Measurements from ENCODE around the gene MPZL1.
"Not testable (repeated sequence)": the region's sequence is repeated elsewhere in the genome, so short reads cannot be mapped to it uniquely, and the experiment has no call there.

The MPZL1 gene

DNA sequence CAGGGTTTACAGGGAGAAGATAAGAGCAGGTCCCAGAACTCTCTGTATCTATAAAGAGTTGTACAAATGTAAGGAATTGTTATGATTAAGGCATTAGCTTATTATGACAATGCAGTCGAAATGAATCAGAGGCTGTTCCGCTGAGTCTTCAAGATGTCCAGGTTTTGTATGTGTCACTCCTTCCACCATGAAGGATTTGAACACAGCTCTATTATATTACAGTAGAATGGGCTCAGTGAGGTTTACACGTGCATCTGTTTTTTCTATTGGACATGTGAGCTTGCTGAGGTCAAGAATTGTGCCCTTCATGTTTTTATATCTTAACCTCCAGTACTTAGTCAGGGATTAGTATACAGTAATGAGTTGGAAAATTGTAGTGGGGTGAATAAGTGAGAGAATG lies 86.3 kb downstream of the MPZL1 start:
- DNase-seq (ENCODE audit: low read depth, low spot score) = no peak

DNA sequence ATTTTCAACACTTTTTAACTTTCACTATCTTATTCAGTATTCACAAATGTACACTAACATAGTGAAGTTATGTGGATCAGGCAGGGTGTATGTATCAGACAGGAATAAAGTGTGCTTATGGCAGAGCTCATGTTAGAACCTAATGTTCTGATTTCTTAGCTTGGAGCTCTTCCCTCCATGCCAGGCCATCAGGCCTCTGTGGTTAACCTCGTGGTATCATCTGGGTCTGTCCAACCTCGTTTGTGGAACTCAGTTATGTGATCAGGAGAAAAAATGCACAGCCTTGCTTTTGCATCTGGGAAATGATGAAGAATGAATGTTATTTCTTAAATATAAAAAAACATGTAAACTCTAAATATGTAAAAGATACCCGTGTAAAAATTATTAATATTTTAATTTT lies 86.9 kb downstream of the MPZL1 start:
- no peak for DNase-seq (ENCODE audit: low read depth, low spot score)

DNA sequence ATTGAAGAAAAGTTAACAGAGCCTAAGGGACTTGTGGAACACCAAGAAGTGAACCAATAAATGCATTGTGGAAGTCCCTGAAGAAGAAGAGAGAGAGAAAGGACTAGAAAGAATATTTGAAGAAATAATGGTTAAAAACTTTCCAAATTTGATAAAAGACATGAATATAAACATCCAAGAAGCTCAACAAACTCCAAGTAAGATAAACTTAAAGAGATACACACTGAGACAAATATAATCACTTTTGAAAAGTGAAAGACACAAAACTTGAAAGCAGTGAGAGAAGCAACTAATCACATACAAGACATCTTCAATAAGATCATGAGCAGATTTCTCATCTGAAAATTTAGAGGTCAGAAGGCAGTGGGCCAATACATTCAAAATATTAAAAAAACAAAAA lies 91.2 kb downstream of the MPZL1 start:
- no peak for DNase-seq (ENCODE audit: low read depth, low spot score)

DNA sequence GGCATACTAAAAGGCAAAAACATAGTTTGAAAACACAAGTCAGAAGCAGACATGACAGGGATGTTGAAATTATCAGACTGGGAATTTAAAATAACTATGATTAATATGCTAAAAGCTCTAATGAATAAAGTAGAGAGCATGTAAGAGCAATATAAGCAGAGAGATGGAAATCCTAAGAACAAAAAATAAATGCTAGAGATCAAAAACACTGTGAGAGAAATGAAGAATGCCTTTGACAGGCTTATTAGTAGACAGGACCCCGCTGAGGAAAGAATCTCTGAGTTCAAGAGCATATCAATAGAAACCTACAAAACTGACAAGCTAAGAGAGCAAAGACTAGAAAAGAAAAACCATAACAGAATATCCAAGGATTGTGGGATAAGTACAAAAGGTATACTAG lies 93.9 kb downstream of the MPZL1 start:
- no peak for DNase-seq (ENCODE audit: low read depth, low spot score)

DNA sequence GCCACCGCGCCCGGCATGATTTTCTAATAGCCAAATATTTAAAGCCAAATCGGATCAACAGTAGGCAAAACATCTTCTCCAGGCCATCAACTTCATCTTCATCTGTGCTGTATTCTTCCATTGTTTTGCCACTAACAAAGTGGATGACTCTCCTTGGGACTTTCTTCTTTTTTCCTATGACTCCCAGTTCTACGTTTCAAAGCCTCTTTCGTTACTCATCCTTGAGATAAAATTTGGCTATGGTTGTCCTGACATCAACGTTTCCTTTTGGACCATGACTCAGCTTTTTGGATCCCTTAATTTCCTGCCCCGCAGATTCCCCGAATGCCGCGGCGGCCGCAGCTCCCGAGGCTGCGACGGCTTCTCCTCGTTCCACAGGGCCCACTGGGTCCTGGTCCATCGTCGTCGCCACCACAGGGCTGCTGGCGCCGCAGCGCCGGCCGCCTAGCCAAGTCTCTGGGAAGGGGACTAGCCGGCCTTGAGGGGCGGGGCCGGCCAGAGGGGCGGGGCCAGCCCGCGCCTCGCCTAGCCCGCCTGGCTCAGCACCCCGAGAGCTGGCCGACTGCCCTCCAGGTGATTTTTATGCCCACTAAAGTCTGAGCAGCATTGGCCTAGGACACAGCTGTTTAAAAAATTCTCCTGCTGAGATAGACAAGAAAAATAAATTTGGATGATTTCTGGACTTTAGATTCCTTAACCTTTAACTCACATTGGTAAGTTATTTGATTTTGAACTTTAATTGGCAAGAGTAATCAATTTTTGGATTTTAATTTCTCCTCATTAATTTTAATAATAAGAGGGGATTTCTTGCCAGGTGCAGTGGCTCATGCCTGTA lies 98.3 kb downstream of the MPZL1 start:
- no peak for DNase-seq (ENCODE audit: low read depth, low spot score)

DNA sequence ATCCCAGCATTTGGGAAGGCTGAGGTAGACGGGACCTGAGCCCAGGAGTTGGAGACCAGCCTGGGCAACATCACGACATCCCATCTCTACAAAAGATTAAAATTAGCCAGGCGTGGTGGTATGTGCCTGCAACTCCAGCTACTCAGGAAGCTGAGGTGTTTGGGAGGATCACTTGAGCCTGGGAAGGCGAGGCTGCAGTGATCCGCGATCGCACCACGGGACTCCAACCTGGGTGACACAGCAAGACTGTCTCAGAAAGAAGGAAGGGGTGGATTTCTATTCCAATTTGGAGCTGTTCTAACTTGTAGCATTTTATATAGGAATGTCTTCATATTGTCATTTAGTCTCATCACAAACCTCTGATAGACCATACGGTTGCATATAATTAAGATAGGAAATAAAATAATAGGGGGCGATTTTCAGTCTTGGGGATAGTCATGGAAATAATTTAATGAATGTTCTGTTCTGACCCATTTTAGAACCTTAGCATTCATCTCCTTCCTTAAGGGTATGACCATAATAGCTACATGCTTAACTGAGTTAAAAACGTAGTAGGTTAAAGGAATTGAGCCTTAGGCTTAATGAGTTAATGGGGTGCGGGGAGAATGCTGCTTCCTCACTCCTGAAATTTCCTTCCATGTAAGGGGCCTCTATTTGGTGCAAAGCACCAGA lies 99.0 kb downstream of the MPZL1 start:
- DNase-seq (ENCODE audit: low read depth, low spot score) = no peak

DNA sequence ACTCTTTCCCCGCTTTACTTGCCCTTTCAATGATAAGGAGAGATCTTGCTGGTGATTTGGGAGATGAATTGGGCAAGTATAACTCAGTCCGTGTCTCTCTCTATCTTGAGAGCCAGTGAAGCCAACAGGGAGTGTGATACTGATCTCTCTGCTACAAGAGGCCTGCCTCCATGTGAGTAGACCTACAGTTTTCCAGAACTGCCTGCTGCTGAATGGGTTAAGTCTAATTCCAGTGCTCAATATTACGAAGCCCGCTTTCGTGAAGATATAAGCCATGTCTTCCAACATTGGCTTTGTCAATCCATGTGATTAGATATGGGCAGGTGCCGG lies 99.5 kb downstream of the MPZL1 start:
- DNase-seq (ENCODE audit: low read depth, low spot score) = no peak

DNA sequence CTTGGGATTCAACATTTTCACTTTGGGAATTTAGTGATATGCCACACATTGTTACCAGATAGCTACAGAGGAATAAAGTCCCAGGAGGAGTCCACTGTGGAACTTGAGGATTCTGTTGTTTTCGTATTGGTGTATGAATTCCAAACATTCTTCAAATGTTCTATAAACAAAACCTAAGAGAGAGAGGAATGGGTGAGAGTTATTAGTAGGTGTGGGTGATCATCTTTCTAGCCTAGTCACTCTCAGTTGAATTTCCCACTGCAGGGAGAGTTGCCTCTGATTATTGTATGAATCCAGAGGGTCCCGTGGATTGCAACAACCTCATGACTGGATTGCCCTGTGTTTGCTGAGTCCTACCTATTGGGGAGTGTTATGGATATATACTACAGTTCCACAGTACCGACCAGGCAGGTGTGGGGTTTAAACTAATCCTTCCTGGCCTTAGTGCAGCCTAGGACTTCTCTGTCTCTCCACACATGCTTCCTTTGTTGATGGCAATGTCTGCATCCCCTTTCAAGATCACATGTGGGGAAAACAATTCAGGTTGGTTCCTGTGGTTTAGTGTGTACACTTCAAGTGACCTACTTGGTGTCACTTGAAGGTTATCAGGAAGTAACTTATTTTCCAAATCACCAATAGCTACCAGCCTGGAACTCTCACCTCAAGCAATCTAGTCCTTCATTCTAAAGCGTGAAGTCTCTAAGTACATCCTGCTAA lies 100.3 kb downstream of the MPZL1 start:
- no peak for DNase-seq (ENCODE audit: low read depth, low spot score)

DNA sequence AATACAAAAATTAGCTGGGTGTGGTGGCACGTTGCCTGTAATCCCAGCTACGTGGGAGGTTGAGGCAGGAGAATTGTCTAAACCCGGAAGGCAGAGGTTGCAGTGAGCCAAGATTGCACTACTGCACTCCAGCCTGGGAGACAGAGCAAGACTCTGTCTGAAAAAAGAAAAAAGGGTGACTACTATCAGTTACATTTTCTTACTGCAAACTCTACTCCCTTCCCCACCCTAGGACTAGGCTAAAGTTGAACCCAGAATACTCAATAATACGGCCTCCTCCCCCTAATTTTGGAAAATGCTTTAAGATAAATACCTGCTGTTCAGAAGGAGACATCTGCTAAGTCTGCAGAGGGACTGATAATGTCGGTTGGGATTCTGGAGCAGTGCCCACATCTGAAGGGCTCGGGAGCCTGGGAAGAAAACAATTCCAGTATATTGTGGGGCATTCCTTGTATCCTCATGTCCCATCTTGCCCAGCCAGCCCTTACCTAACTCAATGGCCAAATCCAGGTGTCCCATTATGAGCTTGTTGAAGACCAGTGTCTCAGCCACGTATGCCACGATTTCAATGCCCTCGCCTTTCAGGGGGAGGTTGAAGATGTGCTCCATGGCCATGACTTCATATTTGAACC lies 102.5 kb downstream of the MPZL1 start:
- DNase-seq (ENCODE audit: low read depth, low spot score) = no peak

DNA sequence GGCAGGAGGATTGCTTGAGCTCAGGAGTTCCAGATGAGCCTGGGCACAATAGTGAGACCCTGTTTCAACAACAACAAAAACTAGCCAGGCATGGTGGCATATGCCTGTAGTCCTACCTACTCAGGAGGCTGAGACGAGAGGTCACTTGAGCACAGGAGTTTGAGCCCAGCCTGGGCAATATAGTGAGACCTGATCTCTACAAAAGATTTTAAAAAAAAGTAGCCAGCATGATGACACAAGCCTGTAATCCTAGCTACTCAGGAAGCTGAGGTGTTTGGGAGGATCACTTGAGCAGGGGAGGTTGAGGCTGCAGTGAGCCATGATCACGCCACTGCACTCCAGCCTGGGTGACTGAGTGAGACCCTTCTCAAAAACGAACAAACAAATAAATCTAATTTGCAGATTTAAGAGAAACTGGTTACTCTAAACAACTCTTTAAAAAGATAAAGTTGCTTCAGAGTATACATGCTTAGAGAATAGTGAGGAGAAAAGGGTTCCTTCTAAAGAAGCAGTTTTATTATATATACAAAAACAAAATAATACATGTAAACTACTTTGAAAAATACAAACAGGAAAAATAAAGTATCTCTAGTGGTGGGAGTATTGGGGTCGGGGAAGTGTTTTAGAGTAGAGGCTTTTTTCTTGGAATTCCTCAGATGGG lies 103.8 kb downstream of the MPZL1 start:
- DNase-seq (ENCODE audit: low read depth, low spot score) = no peak

DNA sequence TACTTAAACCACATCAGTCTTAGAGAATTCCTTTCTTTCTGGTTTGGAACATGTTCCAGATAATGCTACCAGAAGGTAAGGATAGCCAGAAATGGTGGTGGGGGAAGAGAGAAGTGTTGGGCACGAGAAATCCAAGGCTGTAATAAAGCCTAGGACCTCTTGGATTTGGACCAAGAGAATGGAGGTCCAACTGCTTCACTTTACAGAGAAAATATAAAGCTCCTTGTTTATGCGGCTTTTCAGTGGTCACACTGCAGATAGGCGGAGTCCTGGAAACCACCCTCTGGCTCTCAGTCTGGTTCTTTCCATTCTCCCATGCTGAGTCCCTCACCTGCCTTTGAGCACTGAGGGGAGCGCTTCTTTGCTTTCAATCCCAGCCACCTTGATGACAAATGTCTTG lies 104.3 kb downstream of the MPZL1 start:
- DNase-seq (ENCODE audit: low read depth, low spot score) = no peak

DNA sequence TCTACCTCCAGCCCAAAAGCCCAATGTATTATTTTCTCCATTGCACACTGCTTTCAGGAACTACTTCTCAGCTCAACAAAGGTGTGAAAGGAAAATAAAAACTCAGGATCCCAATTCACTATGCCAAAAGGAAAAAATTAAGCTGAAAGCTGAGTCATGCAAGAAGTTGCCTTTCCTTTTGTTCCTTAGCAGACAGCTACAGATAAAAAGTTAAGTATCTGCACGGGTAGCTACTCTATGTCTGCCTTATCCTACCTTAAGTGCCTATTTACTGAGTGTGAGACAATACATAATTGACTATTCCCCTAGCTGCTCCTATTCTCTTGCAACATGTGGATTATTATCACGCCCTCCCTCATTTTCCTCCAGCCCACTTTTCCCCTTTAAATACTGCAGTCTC lies 108.1 kb downstream of the MPZL1 start:
- no peak for DNase-seq (ENCODE audit: low read depth, low spot score)

DNA sequence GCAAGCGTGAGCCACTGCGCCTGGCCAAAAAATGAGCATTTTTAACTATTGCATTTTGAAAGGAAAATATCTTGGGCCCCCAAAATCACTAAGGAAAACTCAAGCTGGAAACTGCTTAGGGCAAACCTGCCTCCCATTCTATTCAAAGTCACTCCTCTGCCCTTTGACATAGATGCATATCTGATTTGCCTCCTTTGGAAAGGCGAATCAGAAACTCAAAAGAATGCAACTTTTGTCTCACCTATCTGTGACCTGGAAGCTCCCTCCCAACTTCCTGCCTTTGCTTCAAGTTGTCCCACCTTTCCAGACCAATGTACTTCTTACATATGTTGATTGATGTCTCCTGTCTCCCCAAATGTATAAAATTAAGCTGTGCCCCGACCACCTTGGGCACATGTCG lies 108.9 kb downstream of the MPZL1 start:
- not testable (repeated sequence) for DNase-seq (ENCODE audit: low read depth, low spot score)

DNA sequence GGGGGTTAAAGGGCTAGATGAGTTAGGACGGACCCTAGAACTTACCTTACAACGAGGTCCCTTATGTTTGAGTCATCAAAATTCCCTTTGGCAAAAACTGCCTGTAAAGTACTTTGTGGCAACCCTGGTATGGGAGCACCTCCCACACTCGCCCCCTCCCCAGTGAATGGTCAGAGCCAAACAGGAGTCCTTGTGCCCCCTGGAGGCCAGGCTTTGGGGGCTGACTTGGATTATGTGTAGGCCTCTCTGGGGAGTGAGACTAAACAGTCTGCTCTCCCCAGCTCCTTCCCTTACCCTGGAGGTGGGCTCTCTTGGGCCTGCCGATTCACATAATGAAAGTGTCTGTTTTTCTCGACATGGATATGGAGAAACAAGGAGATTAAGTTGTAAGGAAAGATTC lies 110.9 kb downstream of the MPZL1 start:
- no peak for DNase-seq (ENCODE audit: low read depth, low spot score)

DNA sequence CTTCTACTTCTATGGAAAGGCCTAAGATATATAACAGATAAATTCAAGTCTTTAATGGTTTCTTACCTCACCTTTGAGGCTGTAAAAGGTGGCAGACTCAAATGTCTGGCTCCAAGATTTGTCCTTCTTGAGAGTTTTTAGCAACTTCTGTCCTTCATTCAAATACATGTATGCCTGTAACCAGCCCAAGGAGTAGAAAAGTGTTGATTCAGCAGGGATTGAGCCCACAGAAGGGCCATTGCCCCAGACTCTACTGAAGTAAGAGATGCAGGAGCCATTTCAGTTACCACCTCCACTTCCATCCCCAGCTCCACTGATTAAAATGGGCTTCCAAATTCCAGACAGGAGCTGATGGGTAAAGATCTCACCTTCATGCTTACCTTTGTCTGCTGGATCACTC lies 112.1 kb downstream of the MPZL1 start:
- DNase-seq (ENCODE audit: low read depth, low spot score) = no peak

DNA sequence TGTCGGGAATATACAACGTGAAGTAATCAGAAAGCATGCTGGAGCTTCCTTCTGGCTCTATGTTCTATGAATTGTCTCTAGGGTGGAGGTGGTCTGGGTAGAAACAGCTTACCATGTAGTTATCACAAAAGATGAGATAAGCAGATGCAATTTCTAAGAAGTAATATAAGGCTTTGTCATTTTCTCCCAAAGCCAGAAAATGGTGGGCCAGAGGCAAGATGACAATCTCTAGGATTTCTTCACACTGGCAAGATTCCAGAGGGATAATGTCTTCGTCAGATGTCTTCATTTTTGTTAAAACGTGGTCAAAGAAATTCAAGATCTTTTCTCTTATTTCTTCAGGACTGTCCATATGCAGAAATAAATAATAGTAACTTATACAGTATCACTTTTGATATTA lies 114.4 kb downstream of the MPZL1 start:
- DNase-seq (ENCODE audit: low read depth, low spot score) = no peak

DNA sequence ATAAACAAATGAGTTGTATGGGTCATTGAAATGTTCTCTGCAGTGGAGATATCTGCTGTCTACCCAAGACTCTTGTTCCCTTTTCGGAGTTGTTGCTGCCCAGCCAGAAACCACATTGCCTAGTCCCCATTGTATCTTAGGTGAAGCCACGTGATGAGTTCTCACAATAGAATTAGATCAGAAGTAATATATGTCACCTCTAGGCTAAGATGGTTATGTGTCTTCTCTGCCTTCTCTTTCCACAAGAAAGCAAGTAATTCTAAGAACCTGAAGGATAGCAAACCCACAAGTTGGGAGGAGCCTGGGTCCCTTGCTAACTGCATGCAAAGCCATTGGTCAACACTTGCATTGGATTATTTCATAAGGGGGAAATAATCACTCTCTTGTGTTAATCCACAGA lies 115.5 kb downstream of the MPZL1 start:
- DNase-seq (ENCODE audit: low read depth, low spot score) = no peak

DNA sequence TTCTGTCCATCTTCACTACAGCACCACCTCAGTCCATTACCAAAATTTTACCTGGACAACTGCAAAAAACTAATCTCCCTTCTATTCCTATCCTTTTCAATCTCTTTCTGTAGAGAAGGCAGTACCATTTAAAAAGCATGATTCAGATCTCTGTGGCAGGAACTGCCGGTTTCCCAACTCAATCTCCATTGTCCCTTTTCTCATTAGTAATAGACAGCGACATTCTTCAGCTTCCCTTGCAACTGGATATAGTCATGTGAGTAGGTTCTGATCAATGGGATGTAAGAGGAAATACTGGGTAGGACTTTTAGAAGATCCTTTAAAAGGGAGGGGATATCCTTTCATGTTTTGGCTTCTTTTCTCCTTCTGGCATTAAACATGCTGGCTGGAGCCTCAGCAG lies 117.2 kb downstream of the MPZL1 start:
- DNase-seq (ENCODE audit: low read depth, low spot score) = no peak
